ENCODE results near the gene TRIM50.
"Not testable (repeated sequence)": the region's sequence is repeated elsewhere in the genome, so short reads cannot be mapped to it uniquely, and the experiment has no call there.

The TRIM50 gene

DNA sequence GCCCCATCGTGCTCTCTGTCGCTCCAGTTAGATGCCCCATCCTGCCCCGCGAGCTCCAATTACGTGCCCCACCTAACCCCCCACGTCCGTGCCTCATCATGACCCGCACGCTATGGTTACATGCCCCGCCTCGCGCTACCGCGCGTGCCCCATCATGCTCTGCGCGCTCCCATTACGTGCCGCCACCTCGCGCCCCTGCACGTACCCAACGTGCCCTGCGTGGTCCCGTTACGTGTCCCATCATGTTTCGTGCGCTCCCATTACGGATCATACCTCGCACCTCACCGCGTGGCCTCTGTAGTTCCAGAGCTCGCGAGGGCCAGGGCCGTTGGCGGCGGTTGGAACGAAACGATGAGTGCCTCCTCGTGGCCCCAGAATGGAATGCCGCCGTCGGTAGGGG is at the start of gene TRIM50, which contains the start of gene FKBP6:
Gene TRIM50 (minus strand): TSS at position 161 of the 400 bp plus-strand sequence. CDS start 3,295 bp downstream, outside the sequence.
Gene FKBP6 (plus strand): TSS at position 240 of the 400 bp plus-strand sequence. CDS start 268 bp downstream, outside the sequence.
- not testable (repeated sequence) for DNase-seq

DNA sequence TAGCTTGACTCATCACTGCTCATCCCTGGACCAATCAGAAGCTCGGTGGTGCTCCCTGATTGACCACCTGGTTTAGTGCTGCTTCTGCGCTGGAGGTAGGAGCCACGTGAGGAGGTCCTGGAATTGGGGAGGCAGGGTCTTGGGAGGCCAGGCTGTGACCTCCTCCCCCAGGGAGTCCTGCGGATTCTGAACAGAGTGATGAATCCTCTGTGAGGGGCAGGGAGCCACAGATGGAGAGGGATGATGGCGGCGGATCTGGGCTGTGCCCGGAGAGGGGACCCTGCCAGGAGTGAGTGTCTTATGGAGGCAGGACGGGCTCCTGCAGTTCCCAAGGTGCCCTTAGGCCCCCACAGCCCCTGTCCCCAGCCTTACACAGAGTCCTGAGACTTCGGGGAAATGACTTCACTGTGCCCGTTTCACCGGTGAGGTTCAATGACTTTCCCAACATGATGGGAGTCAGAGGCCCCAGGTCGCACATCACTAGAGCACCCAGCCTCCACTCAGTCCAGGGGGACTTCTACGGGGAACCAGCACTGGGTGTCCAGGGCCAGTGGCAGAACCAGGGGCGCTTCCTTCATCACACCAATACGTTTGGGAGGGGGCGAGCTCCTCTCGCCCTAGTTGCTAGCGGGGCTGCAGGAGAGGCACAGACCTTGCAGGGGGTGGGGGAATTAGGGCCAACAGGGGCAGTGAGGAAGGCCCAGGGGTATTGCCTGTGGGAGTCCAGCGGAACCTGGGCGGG is 49.0 kb upstream of the TRIM50 start:
- no peak for DNase-seq

DNA sequence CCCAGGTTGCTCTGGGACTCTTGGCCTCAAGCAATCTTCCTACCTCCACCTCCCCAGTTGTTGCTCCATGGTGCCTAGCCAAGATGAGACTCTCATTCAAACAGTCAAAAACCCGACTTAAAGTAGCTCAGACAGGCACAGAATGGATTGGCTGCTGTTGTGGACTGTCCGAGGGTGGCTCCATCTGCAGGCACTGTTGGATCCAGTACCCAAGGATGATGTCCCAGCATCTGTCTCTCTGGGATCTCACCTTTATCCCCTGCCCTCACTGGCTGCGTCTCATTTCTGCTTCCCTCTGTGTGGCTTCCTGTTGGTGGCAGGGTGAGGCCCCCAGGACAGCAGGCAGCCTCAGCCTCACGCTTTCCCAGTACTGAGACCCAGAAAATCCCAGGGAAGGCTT is 48.4 kb upstream of the TRIM50 start:
- DNase-seq = not testable (repeated sequence)

DNA sequence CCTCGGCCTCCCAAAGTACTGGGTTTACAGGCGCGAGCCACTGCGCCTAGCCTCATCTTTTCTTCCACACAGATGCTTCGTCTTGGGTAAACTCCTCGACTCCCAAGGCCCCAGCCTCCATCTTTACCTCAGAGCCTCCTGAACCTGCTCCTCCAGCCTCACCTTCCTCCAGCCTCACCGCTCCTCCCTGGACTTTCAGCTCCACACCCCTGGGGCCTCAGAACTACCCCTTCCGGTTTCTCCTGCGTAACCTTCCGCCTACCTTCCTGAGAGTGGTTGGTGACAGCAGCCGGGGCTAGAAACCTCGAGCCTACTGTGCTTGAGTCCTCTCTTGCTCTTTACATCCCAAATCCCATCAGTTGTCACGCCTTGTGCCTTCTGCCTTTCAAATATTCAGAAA is 45.9 kb upstream of the TRIM50 start:
- DNase-seq = no peak

DNA sequence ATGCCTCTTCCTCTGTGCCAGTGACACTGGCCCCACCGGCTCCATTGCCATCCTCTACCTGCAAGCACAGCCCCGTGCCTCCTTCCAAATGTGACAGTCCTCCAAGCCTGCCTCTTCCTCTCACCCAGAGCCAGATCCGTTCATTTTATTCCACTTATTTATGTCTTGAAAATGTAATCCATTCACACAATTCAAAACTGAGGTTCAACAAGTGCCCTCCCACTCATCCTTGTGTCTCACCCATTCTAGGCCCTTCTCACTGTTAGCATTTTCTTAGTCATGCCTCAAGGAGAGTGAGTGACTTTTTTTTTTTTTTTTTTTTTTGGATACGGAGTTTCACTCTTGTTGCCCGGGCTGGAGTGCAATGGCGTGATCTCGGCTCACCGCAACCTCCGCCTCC is 41.7 kb upstream of the TRIM50 start:
- no peak for DNase-seq

DNA sequence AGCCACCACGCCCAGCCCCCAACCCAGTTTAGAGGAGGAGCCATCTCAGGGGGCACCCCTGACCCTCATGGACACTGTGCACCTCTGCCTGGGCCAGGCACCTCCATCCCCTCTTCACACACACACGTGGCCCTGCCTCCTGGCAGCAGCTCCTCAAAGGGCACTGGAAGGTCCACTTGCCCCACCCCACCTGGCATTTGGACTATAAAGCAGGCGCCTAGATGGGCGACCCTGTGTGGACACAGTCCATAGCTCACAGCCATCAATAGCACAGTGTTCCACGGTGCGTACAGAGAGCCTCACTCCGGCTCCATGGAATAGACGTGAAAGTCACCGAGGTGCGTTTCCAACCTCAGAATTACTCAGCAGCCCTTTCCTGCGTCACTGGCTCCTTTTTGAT is 41.1 kb upstream of the TRIM50 start:
- no peak for DNase-seq

DNA sequence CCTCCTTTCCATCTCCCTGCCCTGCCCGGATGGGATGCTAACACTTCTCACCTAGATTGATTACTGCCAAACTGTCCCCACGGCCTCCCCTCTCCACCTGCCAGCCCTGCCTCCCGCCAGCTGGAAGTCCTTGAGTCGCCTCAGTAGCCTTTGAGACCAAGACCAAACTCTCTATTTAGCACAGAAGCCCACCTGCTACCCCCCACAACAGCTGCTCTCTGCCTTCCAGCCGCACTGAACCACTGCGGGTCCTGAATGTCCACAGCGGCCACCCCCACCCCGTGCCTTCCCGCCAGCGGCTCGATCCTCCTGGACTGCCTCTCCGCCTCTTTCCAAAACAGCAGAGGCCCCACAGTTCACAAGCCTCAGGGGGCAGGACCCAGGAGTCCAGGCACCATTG is 39.1 kb upstream of the TRIM50 start:
- no peak for DNase-seq

DNA sequence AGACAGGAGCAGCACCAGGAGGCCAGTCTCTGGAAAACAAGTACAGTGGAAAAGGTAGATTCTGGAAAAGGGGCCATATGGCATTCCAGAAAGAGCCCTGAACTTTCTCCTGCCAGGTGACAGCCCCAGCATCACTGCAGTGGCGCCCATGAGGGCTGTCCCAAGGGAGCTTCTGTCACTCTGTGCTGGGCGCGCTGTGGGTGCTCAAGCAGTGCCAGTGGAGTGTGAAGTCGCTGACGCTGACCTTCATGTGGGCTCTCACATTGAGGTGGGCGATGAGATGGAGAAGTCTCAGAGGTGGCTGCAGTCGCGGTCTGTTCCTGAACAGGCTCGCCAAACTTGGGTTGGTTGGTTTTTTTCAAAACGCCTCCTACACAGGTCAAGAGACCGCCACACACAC is 38.2 kb upstream of the TRIM50 start:
- DNase-seq = no peak

DNA sequence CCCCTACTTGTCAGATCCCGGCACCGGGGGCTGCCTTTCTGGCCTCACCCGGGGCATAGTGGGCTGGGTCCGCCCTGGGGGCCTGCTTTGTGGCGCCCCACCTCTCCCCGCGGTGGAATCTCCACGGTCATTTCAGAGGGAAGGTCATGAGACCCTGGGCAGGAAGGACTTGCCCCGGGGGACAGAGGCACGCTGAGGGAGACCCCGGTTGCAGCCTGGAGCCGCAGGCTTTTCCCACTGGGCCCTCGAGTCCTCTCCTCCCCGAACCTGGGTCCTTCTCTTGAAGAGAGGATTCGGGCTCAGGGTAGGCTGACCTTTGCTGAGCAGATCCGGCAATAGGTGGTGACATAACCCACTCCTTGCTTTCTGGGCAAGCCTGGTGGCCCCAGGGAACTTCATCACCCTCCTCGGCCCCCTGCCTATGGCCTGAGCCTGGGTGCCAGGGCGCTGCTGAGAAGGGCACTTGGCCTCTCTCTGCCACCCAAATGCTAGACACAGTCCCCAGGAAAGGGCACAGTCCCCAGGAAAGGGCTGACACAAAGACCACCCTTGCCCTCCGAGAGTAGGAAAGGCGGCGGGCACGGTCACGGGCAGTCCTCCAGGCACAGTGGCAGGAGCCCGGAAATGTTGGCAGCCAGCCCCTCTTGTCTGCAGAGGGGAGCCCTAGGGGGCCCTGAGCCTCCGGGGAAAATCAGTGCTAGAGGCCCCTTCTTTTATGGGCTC is 36.3 kb upstream of the TRIM50 start:
- DNase-seq = no peak

DNA sequence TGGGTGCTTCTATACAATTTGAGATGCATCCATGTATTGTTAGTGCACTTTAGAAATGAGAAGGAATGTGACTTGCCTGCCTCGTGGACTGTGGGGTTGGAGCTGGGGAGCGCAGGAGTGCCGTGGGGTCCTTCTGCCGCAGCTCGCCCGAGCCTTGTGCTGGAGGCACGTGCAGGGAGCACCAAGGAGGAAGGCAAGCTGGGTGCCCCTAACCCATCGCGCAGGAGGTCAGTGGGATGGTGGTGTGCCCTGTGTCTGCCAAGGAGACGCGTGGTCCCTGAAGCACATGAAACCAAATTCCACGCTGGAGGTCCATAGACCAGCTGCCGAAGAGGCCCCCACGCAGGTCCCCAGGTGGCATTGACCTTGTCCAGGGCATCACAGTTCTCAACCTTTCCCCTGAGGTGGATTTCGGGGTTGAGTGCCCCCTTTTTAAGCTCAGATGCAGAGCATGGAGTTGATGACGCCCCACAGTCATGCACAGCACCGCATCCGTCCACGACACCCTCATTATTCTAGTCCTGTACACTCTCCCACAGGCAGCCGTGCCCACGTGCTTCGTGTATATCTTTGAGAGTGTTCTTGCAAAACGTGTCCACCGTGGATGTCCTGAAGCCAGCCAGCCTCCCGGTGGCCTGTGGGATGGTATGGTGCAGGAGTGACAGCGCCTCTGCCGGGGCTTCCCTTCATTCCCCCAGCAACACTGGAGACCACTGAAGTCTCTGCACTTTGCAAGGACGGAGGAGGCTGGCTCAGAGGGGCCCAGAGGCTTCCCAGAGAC is 35.5 kb upstream of the TRIM50 start:
- no peak for DNase-seq

DNA sequence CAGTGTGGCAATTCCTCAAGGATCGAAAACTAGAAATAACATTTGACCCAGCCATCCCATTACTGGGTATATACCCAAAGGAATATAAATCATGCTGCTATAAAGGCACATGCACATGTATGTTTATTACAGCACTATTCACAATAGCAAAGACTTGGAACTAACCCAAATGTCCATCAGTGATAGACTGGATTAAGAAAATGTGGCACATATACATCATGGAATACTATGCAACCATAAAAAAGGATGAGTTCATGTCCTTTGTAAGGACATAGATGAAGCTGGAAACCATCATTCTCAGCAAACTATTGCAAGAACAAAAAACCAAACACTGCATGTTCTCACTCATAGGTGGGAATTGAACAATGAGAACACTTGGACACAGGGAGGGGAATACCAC is 32.7 kb upstream of the TRIM50 start:
- not testable (repeated sequence) for DNase-seq

DNA sequence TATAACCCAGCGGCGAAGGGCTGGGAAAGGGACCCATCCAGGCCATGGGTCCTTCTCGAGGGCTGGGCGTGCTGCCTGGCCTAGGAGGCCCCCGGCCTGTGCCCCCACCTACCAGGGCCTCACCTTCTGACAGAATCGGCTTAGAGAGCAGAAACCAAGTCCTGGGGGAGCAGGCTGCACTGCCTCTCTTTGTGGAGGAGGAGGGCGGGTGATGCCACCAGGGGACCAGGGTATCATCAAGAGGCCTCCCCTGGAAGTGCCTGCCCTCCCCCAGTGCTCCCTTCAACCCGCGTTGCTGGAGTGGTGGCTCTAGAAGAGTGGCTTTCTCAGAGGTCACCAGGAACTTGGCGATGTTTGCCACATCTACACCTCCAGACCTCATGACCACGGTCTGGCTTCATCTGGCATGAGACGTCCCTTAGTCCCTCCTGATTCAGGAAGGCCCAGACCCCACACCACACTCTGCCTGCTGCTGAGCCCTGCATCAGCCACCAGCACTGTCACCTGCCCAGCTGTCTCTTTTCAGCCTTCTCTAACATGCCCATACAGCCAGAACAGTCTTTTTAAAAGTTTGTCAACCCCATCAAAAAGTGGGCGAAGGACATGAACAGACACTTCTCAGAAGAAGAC is 32.0 kb upstream of the TRIM50 start:
- DNase-seq = no peak

DNA sequence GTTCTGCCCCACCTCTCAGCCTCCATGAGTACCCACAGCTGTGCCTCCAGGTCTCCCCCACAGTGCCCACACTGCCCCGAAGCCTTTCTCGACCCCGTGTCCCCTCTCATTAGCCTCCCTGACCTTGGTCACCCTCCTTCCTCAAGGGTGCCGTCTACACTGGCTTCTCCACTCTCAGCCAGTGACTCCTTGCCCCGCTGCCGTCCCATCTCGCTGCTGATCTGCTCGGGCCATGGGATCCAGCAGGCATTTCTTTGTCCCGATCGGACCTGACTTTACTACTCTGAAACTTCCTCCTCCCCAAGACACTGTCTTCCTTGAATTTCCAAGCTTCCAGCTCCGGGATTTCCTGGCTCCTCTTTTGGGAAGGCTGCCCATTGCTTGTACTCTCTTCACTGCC is 31.4 kb upstream of the TRIM50 start:
- DNase-seq = no peak

DNA sequence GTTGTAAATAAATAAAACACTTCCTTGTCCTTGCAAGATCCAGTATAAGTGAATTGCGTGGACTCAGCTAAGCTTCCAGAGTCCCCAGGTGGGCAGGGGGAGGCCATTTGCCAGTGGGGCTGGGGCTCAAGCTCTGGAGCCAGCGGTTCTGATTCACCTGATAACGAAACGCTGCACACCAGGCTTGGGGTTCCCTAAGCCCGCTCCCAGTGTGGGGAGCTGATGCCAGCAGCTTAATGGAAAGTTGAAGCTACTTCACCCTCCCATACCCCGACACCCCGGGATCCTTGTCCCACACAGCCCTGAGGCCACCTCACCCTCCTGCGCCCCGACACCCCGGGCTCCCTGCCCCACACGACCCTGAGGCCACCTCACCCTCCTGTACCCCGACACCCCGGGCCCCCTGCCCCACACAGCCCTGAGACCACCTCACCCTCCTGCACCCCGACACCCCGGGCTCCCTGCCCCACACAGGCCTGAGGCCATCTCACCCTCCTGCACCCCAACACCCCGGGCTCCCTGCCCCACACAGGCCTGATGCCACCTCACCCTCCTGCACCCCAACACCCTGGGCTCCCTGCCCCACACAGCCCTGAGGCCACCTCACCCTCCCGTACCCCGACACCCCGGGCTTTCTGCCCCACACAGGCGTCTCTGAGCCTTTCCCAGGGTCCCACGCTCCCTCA is 30.9 kb upstream of the TRIM50 start:
- no peak for DNase-seq

DNA sequence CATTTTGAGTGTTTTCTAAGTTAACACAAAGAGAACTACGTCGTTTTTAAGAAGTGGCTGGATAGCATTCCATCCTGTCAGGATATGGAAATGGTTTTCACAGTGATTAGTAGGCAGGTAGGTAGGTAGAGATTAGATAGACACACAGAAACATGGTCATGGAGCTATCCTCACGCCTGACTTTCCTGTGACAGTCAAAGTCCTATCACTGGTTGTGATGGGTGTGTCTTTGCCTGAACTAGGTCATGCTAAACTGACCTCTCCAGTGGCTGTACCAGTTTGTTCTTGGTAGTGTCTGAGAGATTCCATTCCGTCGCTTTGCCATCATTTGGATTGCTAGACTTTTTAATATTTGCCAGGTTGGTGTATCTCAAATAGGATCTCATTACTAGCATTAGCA is 28.3 kb upstream of the TRIM50 start:
- DNase-seq = no peak

DNA sequence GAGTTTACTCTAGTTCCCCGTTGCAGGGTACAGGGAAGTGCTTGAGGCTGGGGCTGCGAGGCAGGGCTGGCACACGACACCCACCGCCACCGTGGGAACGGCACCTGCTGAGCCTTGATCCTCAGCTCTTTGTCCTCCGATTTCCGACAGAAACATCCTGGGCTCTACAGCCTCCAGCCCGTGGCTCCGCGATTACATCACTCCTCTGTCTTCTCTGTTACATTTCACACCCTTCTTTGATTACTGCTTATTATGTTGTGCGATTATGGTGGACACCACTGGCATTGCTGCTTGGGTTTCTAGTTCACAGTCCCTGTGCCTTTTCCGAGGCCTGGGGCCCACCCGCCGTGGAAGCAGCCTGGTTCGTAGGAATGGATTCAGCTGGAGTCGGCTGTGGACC is 26.9 kb upstream of the TRIM50 start:
- no peak for DNase-seq

DNA sequence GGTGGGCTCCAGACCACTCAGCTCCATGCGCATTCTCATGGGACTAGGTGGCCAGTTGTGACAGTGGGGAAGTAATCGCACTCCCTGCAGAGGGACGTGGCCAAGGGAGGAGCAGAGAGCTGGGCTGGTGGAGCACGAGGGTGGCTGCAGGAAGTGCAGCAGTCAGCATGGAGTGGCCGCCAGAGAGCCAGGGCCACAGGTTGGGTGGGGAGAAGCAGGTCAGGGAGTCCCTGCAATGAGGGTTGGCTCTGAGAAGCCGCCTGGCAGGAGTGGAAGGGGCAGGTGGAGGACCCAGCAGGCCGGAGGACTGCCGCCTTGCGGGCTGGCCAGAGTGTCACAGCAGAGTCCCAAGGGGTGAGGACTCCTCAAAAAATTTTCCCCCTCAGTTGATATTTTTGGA is 26.3 kb upstream of the TRIM50 start:
- DNase-seq = no peak

DNA sequence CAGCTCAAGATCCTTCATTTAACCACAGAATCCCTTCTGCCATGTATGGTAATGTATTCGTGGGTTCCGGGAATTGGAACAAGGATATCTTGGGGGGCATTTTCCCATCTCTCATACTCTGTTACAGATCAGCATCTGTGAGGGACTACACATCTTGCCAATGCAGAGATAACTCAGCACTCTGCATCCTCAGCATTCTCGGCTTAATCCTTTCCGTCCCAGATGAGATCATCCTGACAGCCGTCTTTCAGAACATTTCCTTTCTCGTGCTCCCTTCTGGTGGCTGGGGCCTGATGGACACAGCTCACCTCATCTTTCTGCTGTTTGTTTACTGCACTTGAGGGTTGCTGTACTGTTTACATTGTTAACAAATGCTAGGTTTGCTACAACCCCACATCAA is 25.4 kb upstream of the TRIM50 start:
- DNase-seq = no peak

DNA sequence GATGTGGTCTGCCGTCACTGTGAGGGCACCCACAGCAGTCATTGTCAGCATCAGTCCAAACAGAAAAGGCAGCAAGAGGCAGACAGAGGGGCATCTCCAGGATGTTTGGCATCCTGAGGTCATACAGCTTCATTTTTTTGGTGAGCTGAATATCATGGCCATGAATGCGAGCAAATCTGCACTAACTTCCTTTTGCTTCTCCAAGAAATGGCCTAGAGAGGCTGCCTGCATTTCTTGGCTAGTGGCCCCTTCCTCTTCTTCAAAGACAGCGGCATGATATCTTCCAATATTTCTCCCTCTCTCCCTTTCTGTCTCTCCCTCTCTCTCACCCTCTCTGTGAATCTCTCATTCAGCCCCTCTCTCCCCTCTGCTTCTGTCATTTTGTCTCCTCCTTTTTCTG is 24.9 kb upstream of the TRIM50 start:
- no peak for DNase-seq

DNA sequence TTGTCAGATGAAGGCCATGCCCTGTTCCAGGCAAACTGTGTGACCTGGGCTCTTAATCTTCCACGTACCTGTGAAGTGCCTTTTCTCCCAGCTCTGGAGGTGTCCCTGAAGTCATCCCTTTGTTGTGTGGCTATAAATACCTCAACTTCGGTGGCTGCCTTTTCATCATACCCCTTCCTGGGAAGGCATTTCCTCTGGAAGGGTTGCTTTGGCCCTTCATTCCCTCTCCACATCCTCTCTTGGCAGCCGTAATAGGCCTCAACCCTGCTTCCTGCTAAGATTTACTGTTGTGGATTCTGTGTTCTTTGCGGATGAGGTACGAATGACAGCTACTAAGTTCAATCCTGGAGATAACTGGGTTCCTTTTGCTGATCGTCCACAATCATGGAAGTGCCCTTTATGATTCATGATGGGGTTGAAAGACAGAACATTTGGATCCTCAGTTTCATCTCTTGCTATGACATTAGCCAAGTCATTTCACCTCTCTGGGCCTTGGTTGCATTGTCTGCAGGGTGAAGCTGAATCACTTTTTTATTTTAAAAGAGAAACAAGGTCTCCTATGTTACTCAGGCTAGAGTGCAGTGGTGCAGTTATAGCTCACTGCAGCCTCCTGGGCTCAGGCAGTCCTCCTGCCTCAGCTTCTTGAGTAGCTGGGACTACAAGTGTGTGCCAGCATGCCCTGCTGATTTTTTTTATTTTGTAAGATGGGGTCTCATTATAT is 23.7 kb upstream of the TRIM50 start:
- no peak for DNase-seq

DNA sequence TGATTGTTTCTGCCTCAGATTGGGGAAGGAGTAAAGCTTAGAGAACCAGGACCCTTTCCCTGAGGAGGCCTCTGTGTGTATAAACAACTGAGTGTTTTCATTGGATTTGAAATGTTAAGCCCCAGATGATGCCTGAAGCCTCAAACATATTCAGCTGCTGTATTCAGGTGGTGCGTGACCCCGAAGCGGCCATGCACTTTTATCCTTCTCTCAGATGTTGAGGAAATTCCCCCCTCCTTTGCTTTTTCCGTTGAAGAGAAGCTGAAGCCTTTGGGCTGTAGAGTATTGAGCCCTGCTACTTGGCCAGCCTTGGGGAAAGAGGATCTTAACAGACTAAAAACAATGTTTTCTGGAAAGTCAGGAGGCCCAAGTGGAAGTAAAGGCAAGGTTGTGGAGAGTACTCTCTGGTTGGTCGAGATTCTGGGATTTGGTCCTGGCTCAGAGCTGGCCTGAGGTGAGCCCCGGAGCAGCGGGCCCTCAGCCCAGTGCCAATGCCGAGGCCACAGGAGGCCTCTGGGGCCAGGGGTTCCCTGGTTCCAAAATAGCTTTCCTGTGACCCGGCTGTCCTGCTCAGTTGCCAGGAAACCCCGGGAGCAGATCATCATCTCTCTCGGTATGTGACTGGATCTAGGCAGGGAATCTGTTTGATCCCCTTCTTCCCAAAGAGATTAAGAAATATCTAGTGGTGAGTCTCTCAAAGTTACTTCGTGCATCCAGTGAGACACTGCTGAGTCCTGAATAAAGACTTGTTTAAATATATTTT is 22.6 kb upstream of the TRIM50 start:
- no peak for DNase-seq

Measured in activated gamma-delta T cell treated with Interleukin-2 at 50 U/mL for 16 hours (primary cell).